NB4 (cell line): ENCODE results near the gene ZFYVE27.

Experiments used
- MAX ChIP-seq: IDR thresholded peaks from 2 replicates; pipeline ENCODE4 v1.6.1; 2011; ENCODE audit warnings: low read depth, low read length
- POLR2A ChIP-seq: IDR thresholded peaks from 2 replicates; pipeline ENCODE4 v1.6.1; 2011; ENCODE audit warnings: mild to moderate bottlenecking; ENCODE audit not compliant: insufficient read length; ENCODE audit errors: extremely low read depth

- TF ChIP-seq POLR2A, result no peak
- TF ChIP-seq MAX, result no peak
These were observed 41.7 kb downstream of the ZFYVE27 start for GRCh38 chr10:97778452-97779302.
